K562 (cell line): ENCODE data around the gene MCL1. TPM values are rescaled to one million over a fixed set of nuclear protein-coding genes. Genes with fewer than 3 reads are reported as not detected.
A peak's percentile ranks its signal among the peaks of the same experiment; 100 is the strongest.

Experiments used
- BRF1 ChIP-seq: IDR thresholded peaks from 3 replicates; pipeline ENCODE4 v1.6.1; 2011; ENCODE audit warnings: borderline replicate concordance, mild to moderate bottlenecking; ENCODE audit not compliant: insufficient read length; ENCODE audit errors: extremely low read depth
- CHCHD3 ChIP-seq: fragments of 250-450 bp; sonication (Bioruptor Pico); IDR thresholded peaks from 2 replicates; pipeline ENCODE4 v2.1.2; 2022; ENCODE audit warnings: mild to moderate bottlenecking
- CHD2 ChIP-seq: IDR thresholded peaks from 2 replicates; pipeline ENCODE4 v1.6.1; 2011; ENCODE audit warnings: low read depth, low read length
- GABPB2 ChIP-seq: fragments of 250-450 bp; sonication (Bioruptor Pico); conservative IDR thresholded peaks from 2 replicates; pipeline ENCODE4 v1.5.1; 2021; ENCODE audit warnings: mild to moderate bottlenecking
- HDAC8 ChIP-seq: fragments of 450-650 bp; IDR thresholded peaks from 2 replicates; pipeline ENCODE4 v1.6.1; 2016; ENCODE audit warnings: mild to moderate bottlenecking, missing genetic modification characterization, moderate library complexity, missing compliant biosample characterization
- HLTF ChIP-seq: fragments of 450-650 bp; IDR thresholded peaks from 2 replicates; pipeline ENCODE4 v1.6.1; 2016
- HSF4 ChIP-seq: fragments of 250-450 bp; sonication (Bioruptor Pico); IDR thresholded peaks from 2 replicates; pipeline ENCODE4 v2.1.2; 2022; ENCODE audit warnings: mild to moderate bottlenecking, moderate library complexity, borderline replicate concordance
- MECOM ChIP-seq: fragments of 250-450 bp; sonication (Bioruptor Pico); IDR thresholded peaks from 2 replicates; pipeline ENCODE4 v1.8.0; 2022; ENCODE audit warnings: inconsistent platforms
- NRF1 ChIP-seq, 2 experiments: fragments of 450-650 bp; IDR thresholded peaks in 1 of 2; conservative IDR thresholded peaks in 1 of 2; 2 replicates each; pipeline ENCODE4 v1.6.1; 2014; ENCODE audit warnings: mild to moderate bottlenecking in 2 of 2
- POLR2A ChIP-seq: fragments of 450-650 bp; conservative IDR thresholded peaks from 2 replicates; pipeline ENCODE4 v1.6.1; 2016
- POLR2AphosphoS5 ChIP-seq: IDR thresholded peaks from 2 replicates; pipeline ENCODE4 v1.6.1; 2011; ENCODE audit warnings: mild to moderate bottlenecking, low read depth, low read length, moderate library complexity; ENCODE audit not compliant: control insufficient read depth, insufficient read depth
- PYGO2 ChIP-seq: fragments of 450-650 bp; IDR thresholded peaks from 2 replicates; pipeline ENCODE4 v1.6.1; 2016; ENCODE audit warnings: mild to moderate bottlenecking, missing genetic modification characterization, moderate library complexity, missing compliant biosample characterization
- RBM22 ChIP-seq: fragments of 200-400 bp; formaldehyde crosslinking; IDR thresholded peaks from 2 replicates; pipeline ENCODE4 v1.6.1; 2018; ENCODE audit warnings: low read length, low read depth; ENCODE audit not compliant: poor library complexity, severe bottlenecking
- SMAD4 ChIP-seq: fragments of 250-450 bp; sonication (Bioruptor Pico); conservative IDR thresholded peaks from 2 replicates; pipeline ENCODE4 v1.8.0; 2021; ENCODE audit warnings: inconsistent platforms, mild to moderate bottlenecking, moderate library complexity
- SMARCA4 ChIP-seq: fragments of 450-650 bp; IDR thresholded peaks from 2 replicates; pipeline ENCODE4 v1.6.1; 2016
- SRSF3 ChIP-seq: fragments of 200-400 bp; formaldehyde crosslinking; IDR thresholded peaks from 2 replicates; pipeline ENCODE4 v1.6.1; 2016; ENCODE audit warnings: mild to moderate bottlenecking, low read length, moderate library complexity; ENCODE audit not compliant: insufficient read depth
- TAF1 ChIP-seq: IDR thresholded peaks from 2 replicates; pipeline ENCODE4 v1.6.1; 2011; ENCODE audit warnings: mild to moderate bottlenecking, low read length, moderate library complexity; ENCODE audit not compliant: insufficient read depth, control insufficient read depth, severe bottlenecking; ENCODE audit errors: extremely low read depth
- ZKSCAN1 ChIP-seq: fragments of 150-350 bp; IDR thresholded peaks from 2 replicates; pipeline ENCODE4 v1.6.1; 2016; ENCODE audit warnings: low read depth, low read length
- ZNF583 ChIP-seq: fragments of 250-450 bp; sonication (Bioruptor Pico); IDR thresholded peaks from 2 replicates; pipeline ENCODE4 v1.4.0; 2020
- polyA plus RNA-seq, 8 experiments: library from polyadenylated mRNA; depleted of rRNA in 4 of 8; stranded (reverse) in 5 of 8; unstranded in 3 of 8; fragments of >200 nt; fragmentation: Nextera tagmentation in 2 of 8; fragmentation: Illumina TruSeq in 1 of 8; extraction: Ambion mirVana in 2 of 8; extraction: Trizol in 1 of 8; gene quantifications; 2 replicates each; pipeline versions ENCODE4 v1.2.1 to v1.2.3, GENCODE V29; 2011 to 2014; ENCODE audit warnings: inconsistent platforms in 1 of 8, missing spikeins in 1 of 8
- total RNA-seq, 7 experiments: library from RNA; depleted of rRNA in 6 of 7; stranded (reverse); fragments of >200 nt in 6 of 7; fragmentation: Illumina TruSeq in 2 of 7; extraction: Trizol in 2 of 7; gene quantifications; 2 replicates each; pipeline versions ENCODE4 v1.2.1 to v1.2.3, GENCODE V29; 2011 to 2021; ENCODE audit warnings: low replicate concordance in 1 of 7
- TF ChIP-seq, protein P1 (sequence below), 2 experiments: fragments of 450-650 bp; IDR thresholded peaks; 2 replicates each; pipeline ENCODE4 v1.6.1; 2018; ENCODE audit warnings: mild to moderate bottlenecking in 2 of 2, low read depth in 1 of 2; ENCODE audit not compliant: partially characterized antibody in 2 of 2
- TF ChIP-seq, protein P2 (sequence below): fragments of 250-450 bp; sonication (Bioruptor Pico); IDR thresholded peaks from 2 replicates; pipeline ENCODE4 v1.9.0; 2021; ENCODE audit warnings: mild to moderate bottlenecking, inconsistent platforms
- TF ChIP-seq, protein P3 (sequence below), 3 experiments: IDR thresholded peaks in 2 of 3; conservative IDR thresholded peaks in 1 of 3; 2 replicates each; pipeline ENCODE4 v1.5.1; 2011 to 2012; ENCODE audit warnings: low read length in 3 of 3, mild to moderate bottlenecking in 3 of 3, control low read depth in 2 of 3, improper control_type of control experiment in 1 of 3, inconsistent platforms in 1 of 3, low read depth in 1 of 3, mixed read lengths in 1 of 3, moderate library complexity in 1 of 3; ENCODE audit not compliant: insufficient read depth in 2 of 3

MCL1 gene
- total and polyA plus RNA-seq, 9 of the 15 experiments (the other 6 are each of a cell fraction or from before 2014, with no cell fraction given), result 27.1 to 224 (median 138) TPM

DNA sequence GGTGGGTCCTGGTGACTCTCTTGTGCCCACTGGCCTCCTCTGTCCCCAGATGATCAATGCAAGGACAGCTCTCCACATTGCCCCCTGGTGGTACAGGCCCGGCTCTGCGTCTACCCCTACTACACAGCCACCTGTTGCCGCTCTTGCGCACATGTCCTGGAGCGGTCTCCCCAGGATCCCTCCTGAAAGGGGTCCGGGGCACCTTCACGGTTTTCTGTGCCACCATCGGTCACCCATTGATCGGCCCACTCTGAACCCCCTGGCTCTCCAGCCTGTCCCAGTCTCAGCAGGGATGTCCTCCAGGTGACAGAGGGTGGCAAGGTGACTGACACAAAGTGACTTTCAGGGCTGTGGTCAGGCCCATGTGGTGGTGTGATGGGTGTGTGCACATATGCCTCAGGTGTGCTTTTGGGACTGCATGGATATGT lies 19.4 kb downstream of the MCL1 start (continued):
- TF ChIP-seq BRF1 (no peak), CHCHD3 (CRISPR knock-in tag) (no peak), SRSF3 (no peak), ZKSCAN1 (0 out of 2 replicates have a peak, but pooled peaks have one; percentile 29), PYGO2 (tag) (no peak), GABPB2 (CRISPR knock-in tag) (no peak), CHD2 (0 out of 2 replicates have a peak, but pooled peaks have one; percentile 6), SMARCA4 (no peak), ZNF583 (CRISPR knock-in tag) (0 out of 2 replicates have a peak, but pooled peaks have one; percentile 24), HSF4 (CRISPR knock-in tag) (no peak), MECOM (CRISPR knock-in tag) (no peak), TAF1 (no peak), HLTF (0 out of 2 replicates have a peak, but pooled peaks have one; percentile 6), POLR2A (peak; percentile 54), SMAD4 (peak; percentile 24; the same call in 1 of the 2 replicates), HDAC8 (tag) (no peak), POLR2AphosphoS5 (peak; percentile 4; the same call in 1 of the 2 replicates), RBM22 (peak; percentile 47), NRF1 (conservative IDR thresholded peaks at IDR 0.05 in 1 of 2, IDR thresholded peaks at IDR 0.05 in 1 of 2) (peak; percentile 61 to 74; a peak in 3 of 4 replicates)
- TF ChIP-seq, protein P1, sequence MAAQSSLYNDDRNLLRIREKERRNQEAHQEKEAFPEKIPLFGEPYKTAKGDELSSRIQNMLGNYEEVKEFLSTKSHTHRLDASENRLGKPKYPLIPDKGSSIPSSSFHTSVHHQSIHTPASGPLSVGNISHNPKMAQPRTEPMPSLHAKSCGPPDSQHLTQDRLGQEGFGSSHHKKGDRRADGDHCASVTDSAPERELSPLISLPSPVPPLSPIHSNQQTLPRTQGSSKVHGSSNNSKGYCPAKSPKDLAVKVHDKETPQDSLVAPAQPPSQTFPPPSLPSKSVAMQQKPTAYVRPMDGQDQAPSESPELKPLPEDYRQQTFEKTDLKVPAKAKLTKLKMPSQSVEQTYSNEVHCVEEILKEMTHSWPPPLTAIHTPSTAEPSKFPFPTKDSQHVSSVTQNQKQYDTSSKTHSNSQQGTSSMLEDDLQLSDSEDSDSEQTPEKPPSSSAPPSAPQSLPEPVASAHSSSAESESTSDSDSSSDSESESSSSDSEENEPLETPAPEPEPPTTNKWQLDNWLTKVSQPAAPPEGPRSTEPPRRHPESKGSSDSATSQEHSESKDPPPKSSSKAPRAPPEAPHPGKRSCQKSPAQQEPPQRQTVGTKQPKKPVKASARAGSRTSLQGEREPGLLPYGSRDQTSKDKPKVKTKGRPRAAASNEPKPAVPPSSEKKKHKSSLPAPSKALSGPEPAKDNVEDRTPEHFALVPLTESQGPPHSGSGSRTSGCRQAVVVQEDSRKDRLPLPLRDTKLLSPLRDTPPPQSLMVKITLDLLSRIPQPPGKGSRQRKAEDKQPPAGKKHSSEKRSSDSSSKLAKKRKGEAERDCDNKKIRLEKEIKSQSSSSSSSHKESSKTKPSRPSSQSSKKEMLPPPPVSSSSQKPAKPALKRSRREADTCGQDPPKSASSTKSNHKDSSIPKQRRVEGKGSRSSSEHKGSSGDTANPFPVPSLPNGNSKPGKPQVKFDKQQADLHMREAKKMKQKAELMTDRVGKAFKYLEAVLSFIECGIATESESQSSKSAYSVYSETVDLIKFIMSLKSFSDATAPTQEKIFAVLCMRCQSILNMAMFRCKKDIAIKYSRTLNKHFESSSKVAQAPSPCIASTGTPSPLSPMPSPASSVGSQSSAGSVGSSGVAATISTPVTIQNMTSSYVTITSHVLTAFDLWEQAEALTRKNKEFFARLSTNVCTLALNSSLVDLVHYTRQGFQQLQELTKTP (IDR thresholded peaks at IDR 0.05; ENCODE audit: low read depth in 1 of 2, partially characterized antibody in 2 of 2), result no peak
- TF ChIP-seq, protein P2, sequence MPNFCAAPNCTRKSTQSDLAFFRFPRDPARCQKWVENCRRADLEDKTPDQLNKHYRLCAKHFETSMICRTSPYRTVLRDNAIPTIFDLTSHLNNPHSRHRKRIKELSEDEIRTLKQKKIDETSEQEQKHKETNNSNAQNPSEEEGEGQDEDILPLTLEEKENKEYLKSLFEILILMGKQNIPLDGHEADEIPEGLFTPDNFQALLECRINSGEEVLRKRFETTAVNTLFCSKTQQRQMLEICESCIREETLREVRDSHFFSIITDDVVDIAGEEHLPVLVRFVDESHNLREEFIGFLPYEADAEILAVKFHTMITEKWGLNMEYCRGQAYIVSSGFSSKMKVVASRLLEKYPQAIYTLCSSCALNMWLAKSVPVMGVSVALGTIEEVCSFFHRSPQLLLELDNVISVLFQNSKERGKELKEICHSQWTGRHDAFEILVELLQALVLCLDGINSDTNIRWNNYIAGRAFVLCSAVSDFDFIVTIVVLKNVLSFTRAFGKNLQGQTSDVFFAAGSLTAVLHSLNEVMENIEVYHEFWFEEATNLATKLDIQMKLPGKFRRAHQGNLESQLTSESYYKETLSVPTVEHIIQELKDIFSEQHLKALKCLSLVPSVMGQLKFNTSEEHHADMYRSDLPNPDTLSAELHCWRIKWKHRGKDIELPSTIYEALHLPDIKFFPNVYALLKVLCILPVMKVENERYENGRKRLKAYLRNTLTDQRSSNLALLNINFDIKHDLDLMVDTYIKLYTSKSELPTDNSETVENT (CRISPR knock-in tag), result no peak
- TF ChIP-seq, protein P3, sequence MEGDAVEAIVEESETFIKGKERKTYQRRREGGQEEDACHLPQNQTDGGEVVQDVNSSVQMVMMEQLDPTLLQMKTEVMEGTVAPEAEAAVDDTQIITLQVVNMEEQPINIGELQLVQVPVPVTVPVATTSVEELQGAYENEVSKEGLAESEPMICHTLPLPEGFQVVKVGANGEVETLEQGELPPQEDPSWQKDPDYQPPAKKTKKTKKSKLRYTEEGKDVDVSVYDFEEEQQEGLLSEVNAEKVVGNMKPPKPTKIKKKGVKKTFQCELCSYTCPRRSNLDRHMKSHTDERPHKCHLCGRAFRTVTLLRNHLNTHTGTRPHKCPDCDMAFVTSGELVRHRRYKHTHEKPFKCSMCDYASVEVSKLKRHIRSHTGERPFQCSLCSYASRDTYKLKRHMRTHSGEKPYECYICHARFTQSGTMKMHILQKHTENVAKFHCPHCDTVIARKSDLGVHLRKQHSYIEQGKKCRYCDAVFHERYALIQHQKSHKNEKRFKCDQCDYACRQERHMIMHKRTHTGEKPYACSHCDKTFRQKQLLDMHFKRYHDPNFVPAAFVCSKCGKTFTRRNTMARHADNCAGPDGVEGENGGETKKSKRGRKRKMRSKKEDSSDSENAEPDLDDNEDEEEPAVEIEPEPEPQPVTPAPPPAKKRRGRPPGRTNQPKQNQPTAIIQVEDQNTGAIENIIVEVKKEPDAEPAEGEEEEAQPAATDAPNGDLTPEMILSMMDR (IDR thresholded peaks at IDR 0.05 in 2 of 3, conservative IDR thresholded peaks at IDR 0.05 in 1 of 3; ENCODE audit: insufficient read depth in 2 of 3, low read depth in 1 of 3, low read length in 3 of 3), result peak; percentile 86 to 95 (median 92)
